Measurements from ENCODE around the gene NDUFS8.

NDUFS8 gene

GRCh38 chr11:68016161-68016903 is 14.1 kb upstream of the NDUFS8 start:
- DNase-seq, result no peak

DNA sequence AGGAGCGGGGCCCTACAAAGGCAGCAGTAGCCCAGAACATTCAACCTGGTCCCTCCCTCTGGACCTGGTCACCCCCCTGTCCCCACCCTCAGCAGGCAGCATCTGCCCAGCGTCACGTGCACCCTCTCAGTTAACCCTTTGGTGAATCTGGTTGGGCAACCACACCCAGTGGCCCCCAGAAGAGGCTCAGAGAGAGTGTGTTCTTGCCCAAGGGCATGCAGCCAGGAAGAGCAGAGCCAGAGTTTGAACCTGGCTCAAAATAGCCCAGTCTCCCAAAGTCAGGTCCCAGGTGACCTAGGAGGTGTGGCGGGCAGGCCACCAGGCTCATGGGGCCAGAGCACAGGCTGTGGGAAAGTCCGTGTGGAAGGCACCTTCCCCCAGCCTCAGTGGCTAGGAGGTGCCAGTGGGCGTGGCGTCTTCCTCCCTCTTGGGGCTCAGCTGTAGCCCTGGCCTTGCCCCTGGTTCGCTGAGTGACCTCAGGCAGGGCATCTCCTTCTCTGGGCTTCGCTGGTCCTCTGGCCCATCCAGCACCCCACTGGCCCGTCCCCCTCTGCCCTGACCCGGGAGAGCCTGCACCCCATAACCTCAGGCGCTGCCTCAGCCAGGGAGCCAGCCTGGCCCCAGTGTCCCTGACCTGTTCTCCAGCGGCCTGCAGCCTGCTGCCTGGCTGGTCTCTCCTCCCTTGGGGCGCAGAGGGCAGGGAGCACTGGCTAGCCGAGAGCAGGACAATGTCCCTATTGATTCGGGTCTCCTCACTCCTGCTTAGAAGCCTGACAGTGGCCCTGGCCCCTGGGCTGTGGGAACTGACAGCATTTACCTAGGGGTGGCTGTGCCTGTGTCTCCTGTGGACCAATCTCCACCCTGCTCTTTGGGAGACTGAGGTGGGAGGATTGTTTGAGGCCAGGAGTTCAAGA is 13.3 kb upstream of the NDUFS8 start:
- no peak for DNase-seq

- no peak for DNase-seq
Observed at GRCh38 chr11:68017980-68018729, 12.3 kb upstream of the NDUFS8 start.

- no peak for DNase-seq
Observed at GRCh38 chr11:68018730-68019190, 11.7 kb upstream of the NDUFS8 start.

DNA sequence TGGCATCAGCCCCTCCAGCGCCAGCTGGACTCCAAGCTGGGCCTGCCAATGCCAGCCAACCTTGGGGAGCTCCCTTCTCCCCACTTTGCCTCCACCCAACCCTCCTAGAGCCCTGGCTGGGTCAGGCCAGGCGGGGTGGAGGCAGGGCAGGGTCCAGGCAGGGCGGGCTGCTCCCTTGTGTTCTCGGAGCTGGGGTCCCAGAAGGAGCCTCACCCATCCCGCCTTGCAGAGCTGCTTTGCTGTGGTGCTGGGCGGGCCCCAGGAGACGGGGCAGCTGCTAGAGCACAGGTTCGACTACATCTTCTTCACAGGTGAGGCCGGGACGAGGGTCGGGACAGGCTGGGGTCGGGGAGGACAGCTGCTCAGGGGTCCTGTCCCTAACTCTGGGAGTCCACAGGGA is 11.0 kb upstream of the NDUFS8 start:
- DNase-seq, result no peak

- DNase-seq, result peak in 2 of 4 experiments; percentile 37 to 40
Observed at GRCh38 chr11:68020575-68020974, 9.9 kb upstream of the NDUFS8 start.

DNA sequence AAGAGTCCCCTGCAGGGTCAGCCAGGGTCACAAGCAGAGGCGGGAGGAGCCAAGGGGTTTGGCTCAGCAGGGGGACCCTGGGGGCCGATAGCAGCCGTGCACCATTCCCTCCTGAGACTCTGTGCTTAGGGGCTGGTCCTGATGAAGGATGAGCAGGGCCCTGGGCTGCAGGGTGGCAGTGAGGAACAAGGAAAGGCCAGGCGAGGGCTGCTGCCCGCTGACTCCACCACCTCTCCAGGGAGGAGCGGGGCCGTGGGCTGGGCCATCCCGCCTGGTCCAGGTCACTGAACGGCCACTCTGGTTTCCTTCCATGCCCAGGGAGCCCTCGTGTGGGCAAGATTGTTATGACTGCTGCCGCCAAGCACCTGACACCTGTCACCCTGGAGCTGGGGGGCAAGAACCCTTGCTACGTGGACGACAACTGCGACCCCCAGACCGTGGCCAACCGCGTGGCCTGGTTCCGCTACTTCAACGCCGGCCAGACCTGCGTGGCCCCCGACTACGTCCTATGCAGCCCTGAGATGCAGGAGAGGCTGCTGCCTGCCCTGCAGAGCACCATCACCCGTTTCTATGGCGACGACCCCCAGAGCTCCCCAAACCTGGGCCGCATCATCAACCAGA is 9.2 kb upstream of the NDUFS8 start:
- DNase-seq, result no peak

DNA sequence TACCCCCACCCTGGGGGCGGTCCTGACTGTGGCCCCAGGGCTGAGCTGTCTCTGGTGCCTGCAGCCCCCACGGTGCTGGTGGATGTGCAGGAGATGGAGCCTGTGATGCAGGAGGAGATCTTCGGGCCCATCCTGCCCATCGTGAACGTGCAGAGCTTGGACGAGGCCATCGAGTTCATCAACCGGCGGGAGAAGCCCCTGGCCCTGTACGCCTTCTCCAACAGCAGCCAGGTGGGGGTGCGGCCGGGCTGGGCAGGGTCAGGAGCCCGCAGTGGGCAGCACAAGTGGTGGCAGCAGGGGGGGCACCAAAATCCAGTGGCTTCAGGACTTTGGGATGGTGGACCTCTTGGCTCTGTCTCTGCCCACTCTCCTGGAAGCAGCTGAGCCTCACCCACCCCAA is 8.0 kb upstream of the NDUFS8 start:
- no peak for DNase-seq

GRCh38 chr11:68024508-68024907 is 6.0 kb upstream of the NDUFS8 start:
- no peak for DNase-seq

DNA sequence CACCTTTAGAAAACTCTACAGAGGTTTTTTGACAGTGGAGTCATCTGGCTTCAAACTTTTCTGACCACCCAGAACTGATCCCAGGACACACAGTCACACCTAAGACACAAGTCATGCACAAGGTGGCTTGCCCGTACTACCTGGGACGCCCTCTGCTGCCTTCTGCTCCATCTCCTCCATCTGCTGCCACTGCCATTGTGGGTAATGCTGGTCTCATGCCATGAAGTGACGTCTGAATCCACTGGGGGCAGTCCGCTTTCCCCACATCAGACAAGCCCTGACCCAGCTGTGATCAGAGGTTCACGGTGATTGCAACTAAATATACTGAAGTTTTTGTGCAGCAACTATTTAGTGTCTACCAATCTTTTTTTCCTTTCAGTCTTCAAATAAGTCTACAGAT is 5.4 kb upstream of the NDUFS8 start:
- no peak for DNase-seq

GRCh38 chr11:68026391-68027105 is 3.9 kb upstream of the NDUFS8 start:
- no peak for DNase-seq

GRCh38 chr11:68027667-68028066 is 2.8 kb upstream of the NDUFS8 start:
- no peak for DNase-seq

DNA sequence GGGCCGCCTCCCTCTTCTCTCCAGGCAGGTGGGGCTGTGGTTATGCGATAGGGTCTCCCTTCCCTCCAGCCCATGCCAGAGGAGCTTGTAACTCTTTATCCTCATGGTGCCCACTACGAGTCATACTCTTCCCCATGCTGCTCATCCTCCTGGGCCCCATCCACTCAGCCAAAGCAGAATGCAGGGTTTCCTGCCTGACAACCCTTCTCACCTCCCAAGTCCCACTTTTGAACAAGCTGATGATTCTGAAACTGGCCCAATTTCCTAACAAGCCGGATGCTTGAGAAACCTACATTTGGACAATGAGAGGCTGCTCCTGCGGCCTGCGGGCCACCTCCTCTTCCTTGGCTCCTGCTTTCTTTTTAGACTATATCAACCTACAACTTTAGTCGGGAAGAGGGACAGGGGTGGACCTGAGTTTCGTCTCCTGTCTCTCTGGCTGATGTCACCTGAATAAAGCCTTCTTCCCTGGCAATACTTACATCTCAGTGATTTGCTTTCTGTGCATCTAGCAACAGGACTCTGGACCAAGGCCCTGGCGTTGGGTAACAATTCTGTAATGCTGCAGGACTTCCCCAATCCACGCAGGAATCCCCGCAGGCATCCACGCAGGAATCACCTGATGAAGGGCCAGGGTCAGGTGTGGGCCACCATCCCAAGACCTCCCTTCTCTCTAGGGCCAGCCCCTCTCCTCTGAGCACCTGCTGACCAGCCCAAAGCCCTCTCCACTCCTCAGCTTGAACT is 1.5 kb upstream of the NDUFS8 start:
- DNase-seq, result peak in 1 of 4 experiments; percentile 54

DNA sequence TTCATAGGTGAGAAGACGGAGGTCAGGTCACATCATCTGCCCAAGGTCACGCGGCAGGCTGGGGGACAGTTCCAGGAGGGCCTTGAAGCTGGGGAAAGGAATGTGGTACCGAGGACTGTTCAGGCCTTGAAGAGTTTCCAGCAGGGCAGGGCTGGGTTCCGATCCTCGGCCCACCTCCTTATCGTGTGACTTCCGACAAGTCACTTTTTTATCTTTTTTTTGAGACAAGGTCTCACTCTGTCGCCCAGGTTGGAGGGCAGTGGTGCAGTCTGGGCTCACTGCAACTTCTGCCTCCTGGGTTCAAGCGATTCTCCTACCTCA is 623 bp downstream of the NDUFS8 start:
- DNase-seq, result peak in 2 of 4 experiments; percentile 38 to 56

GRCh38 chr11:68032003-68032402 is 1.5 kb downstream of the NDUFS8 start:
- no peak for DNase-seq

GRCh38 chr11:68032997-68033707 is 2.7 kb downstream of the NDUFS8 start:
- no peak for DNase-seq

DNA sequence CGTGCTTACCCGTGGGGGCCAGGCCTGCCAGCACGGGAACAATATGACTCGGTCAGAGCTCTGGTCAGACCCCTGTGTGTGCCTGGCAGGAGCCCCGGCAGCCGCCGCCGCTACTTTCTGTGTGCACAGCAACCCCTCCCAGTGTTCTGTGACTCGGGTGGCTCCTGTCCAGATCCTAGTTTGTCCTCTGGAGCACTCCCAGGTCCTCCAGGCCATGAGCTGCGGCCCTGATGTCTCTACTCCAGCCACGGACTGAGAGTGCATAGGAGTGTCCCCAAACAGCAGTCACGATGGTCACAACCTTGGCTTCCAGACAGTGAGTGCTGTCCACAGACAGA is 3.2 kb downstream of the NDUFS8 start:
- no peak for DNase-seq

- no peak for DNase-seq
Observed at GRCh38 chr11:68035266-68035876, 4.9 kb downstream of the NDUFS8 start.

- peak; percentile 79 to 91 (median 88) for DNase-seq
Observed at GRCh38 chr11:68036141-68036716, 5.7 kb downstream of the NDUFS8 start.

DNA sequence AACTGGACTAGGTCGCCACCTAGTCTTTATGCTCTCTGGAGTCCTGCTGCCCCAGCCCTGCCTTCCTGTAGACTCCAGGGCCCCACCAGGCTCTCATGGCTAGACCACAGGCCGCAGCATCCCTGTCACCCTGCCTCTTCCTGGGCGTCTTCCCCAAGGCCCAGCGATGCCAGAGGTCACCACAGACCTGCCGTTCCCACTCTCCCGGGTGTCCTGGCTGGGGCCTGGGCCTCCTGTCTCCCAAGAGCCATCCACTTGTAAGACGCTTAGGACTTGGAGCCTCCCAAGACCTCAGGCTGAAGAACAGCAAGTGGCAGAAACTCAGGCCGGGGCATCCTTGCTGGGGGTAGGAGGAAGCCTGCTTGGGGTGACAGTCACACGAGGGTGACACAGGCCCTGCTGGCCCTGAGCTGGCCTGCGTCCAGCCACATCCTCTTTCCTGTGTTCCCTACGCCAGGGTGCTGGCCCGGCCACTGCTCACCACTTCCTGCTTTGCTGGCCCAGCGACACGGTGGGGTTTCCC is 6.3 kb downstream of the NDUFS8 start:
- peak; percentile 94 to 97 (median 96) for DNase-seq

Measured in suppressor macrophage (primary cell).